Esophagus squamous epithelium (tissue), 4 donors: Measurements from ENCODE around the gene RPUSD4.

Experiments used
- POLR2A ChIP-seq, 4 donors: fragments of 450-650 bp; IDR thresholded peaks; one replicate each; pipeline ENCODE4 v1.6.1; 2017; ENCODE audit warnings: antibody characterized with exemption in 4 of 4, mild to moderate bottlenecking in 4 of 4, moderate library complexity in 3 of 4
- TF ChIP-seq, protein P1 (sequence below), 6 experiments: fragments of 450-650 bp in 4 of 6; fragments of 200-600 bp in 2 of 6; sonication (generic) in 2 of 6; IDR thresholded peaks; one replicate each; pipeline ENCODE4 v1.5.1; 2016 to 2019; ENCODE audit warnings: antibody characterized with exemption in 6 of 6, mild to moderate bottlenecking in 4 of 6, moderate library complexity in 4 of 6

DNA sequence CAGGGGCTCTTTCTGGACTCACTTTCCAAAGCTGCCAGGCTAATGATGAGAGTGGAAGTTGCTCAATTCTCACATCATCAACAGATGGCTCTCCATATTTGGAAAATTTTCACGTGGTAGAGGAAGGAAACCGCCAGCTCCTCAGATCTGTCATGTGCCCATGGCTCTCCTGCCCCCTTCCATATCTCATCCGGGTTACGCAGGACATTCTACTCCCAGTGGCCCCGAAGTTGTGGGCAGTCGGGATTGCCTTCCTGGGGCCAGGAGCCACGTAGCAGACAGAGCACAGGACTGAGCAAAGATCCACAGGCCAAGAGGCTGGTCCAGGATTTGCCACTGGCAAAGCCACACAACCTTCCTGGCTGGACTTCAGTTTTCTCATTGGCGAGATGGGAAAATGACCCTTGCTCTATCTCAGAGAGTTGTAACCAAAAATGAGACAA, 38.8 kb downstream of the RPUSD4 start:
- TF ChIP-seq, protein P1, sequence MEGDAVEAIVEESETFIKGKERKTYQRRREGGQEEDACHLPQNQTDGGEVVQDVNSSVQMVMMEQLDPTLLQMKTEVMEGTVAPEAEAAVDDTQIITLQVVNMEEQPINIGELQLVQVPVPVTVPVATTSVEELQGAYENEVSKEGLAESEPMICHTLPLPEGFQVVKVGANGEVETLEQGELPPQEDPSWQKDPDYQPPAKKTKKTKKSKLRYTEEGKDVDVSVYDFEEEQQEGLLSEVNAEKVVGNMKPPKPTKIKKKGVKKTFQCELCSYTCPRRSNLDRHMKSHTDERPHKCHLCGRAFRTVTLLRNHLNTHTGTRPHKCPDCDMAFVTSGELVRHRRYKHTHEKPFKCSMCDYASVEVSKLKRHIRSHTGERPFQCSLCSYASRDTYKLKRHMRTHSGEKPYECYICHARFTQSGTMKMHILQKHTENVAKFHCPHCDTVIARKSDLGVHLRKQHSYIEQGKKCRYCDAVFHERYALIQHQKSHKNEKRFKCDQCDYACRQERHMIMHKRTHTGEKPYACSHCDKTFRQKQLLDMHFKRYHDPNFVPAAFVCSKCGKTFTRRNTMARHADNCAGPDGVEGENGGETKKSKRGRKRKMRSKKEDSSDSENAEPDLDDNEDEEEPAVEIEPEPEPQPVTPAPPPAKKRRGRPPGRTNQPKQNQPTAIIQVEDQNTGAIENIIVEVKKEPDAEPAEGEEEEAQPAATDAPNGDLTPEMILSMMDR (IDR thresholded peaks at IDR 0.05) = no peak
- TF ChIP-seq POLR2A (IDR thresholded peaks at IDR 0.05) = no peak
